Fibroblast of upper back skin (primary cell): Measurements from ENCODE around the gene LAMB3.

Source experiments
- DNase-seq: peaks from one replicate; pipeline ENCODE4 v3.0.0-alpha.2; 2013

The LAMB3 gene

GRCh38 chr1:209594440-209594839 lies 57.8 kb downstream of the LAMB3 start:
- no peak for DNase-seq

GRCh38 chr1:209593747-209594146 lies 58.5 kb downstream of the LAMB3 start:
- DNase-seq = no peak

- peak; percentile 39 for DNase-seq
Observed at GRCh38 chr1:209590405-209590804, 61.8 kb downstream of the LAMB3 start.

- DNase-seq = no peak
Observed at GRCh38 chr1:209589863-209590262, 62.4 kb downstream of the LAMB3 start.

- no peak for DNase-seq
Observed at GRCh38 chr1:209589440-209589839, 62.8 kb downstream of the LAMB3 start.

- DNase-seq = peak; percentile 44
Observed at GRCh38 chr1:209587789-209588188, 64.4 kb downstream of the LAMB3 start.

- DNase-seq = no peak
Observed at GRCh38 chr1:209586221-209586740, 65.9 kb downstream of the LAMB3 start.

GRCh38 chr1:209585672-209586071 lies 66.6 kb downstream of the LAMB3 start:
- DNase-seq = peak; percentile 37

- DNase-seq = no peak
Observed at GRCh38 chr1:209585197-209585596, 67.0 kb downstream of the LAMB3 start.

- DNase-seq = no peak
Observed at GRCh38 chr1:209584231-209584672, 68.0 kb downstream of the LAMB3 start.

- DNase-seq = peak; percentile 75
Observed at GRCh38 chr1:209583408-209583807, 68.8 kb downstream of the LAMB3 start, which contains the start of gene CAMK1G. Gene CAMK1G, plus strand, starts transcription at chr1:209583714. Its CDS starts 11,270 bp downstream, at chr1:209594984.

- peak; percentile 48 for DNase-seq
Observed at GRCh38 chr1:209580577-209580976, 71.6 kb downstream of the LAMB3 start.

- no peak for DNase-seq
Observed at GRCh38 chr1:209577346-209577745, 74.9 kb downstream of the LAMB3 start.

GRCh38 chr1:209576392-209577197 lies 75.6 kb downstream of the LAMB3 start:
- DNase-seq = peak; percentile 64

GRCh38 chr1:209570743-209571142 lies 81.5 kb downstream of the LAMB3 start:
- DNase-seq = no peak

- peak; percentile 71 for DNase-seq
Observed at GRCh38 chr1:209569455-209570207, 82.6 kb downstream of the LAMB3 start.

- peak; percentile 94 for DNase-seq
Observed at GRCh38 chr1:209567698-209568175, 84.5 kb downstream of the LAMB3 start.

GRCh38 chr1:209565759-209566678 lies 86.2 kb downstream of the LAMB3 start:
- peak; percentile 83 for DNase-seq
